Neural crest cell (in vitro differentiated cells): Measurements from ENCODE around the gene COL23A1. TPM values are rescaled to one million over a fixed set of nuclear protein-coding genes. Genes with fewer than 3 reads are reported as not detected.

Source experiments
- DNase-seq: peaks from one replicate; pipeline ENCODE4 v3.0.0; 2021; ENCODE audit warnings: low read depth, mixed read lengths, low spot score
- H3K27ac Mint-ChIP-seq: one replicate; pipeline ENCODE4 v1.8.0; 2021; ENCODE audit warnings: mild to moderate bottlenecking, mixed read lengths; ENCODE audit not compliant: unreplicated experiment
- H3K27me3 Mint-ChIP-seq: 2 replicates; pipeline ENCODE4 v1.8.0; 2021; ENCODE audit warnings: low read depth, mild to moderate bottlenecking, mixed read lengths
- H3K36me3 Mint-ChIP-seq: 2 replicates; pipeline ENCODE4 v1.8.0; 2021; ENCODE audit warnings: low read depth, mild to moderate bottlenecking, mixed read lengths
- H3K4me1 Mint-ChIP-seq: 2 replicates; pipeline ENCODE4 v1.8.0; 2021; ENCODE audit warnings: mixed read lengths
- H3K4me3 Mint-ChIP-seq: one replicate; pipeline ENCODE4 v1.8.0; 2021; ENCODE audit warnings: mild to moderate bottlenecking, mixed read lengths
- H3K9me3 Mint-ChIP-seq: 2 replicates; pipeline ENCODE4 v1.8.0; 2021; ENCODE audit warnings: mixed read lengths
- total RNA-seq: library from RNA; stranded (reverse); gene quantifications from 2 replicates; pipeline ENCODE4 v1.2.1, GENCODE V29; 2021
- TF ChIP-seq, protein P1 (sequence below): fragments of 200-600 bp; sonication (generic); conservative IDR thresholded peaks from 2 replicates; pipeline ENCODE4 v1.5.0; 2021; ENCODE audit warnings: antibody characterized with exemption, mild to moderate bottlenecking

The COL23A1 gene
- total RNA-seq, 1 donor from 2014 or later: 33.7 TPM

- DNase-seq: no peak
- Mint-ChIP-seq H3K36me3 (peaks cover 11% of the 10 kb centered on the region), H3K4me1 (peaks cover 26% of the 10 kb centered on the region), H3K4me3 (no peak overlapping the region), H3K27ac (no peak overlapping the region), H3K9me3 (no peaks in the 10 kb centered on the region), H3K27me3 (peaks cover 6% of the 10 kb centered on the region)
- TF ChIP-seq, protein P1, sequence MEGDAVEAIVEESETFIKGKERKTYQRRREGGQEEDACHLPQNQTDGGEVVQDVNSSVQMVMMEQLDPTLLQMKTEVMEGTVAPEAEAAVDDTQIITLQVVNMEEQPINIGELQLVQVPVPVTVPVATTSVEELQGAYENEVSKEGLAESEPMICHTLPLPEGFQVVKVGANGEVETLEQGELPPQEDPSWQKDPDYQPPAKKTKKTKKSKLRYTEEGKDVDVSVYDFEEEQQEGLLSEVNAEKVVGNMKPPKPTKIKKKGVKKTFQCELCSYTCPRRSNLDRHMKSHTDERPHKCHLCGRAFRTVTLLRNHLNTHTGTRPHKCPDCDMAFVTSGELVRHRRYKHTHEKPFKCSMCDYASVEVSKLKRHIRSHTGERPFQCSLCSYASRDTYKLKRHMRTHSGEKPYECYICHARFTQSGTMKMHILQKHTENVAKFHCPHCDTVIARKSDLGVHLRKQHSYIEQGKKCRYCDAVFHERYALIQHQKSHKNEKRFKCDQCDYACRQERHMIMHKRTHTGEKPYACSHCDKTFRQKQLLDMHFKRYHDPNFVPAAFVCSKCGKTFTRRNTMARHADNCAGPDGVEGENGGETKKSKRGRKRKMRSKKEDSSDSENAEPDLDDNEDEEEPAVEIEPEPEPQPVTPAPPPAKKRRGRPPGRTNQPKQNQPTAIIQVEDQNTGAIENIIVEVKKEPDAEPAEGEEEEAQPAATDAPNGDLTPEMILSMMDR: no peak
These were observed 35.2 kb downstream of the COL23A1 start for GRCh38 chr5:178555005-178555404.

GRCh38 chr5:178554311-178554710 lies 35.9 kb downstream of the COL23A1 start:
- no peak overlapping the region for H3K27ac Mint-ChIP-seq
- H3K9me3 Mint-ChIP-seq: no peaks in the 10 kb centered on the region
- TF ChIP-seq, protein P1: no peak
- no peak overlapping the region for H3K4me3 Mint-ChIP-seq
- H3K27me3 Mint-ChIP-seq: peaks cover 6% of the 10 kb centered on the region
- peaks cover 26% of the 10 kb centered on the region for H3K4me1 Mint-ChIP-seq
- no peak for DNase-seq
- H3K36me3 Mint-ChIP-seq: peaks cover 9% of the 10 kb centered on the region

DNA sequence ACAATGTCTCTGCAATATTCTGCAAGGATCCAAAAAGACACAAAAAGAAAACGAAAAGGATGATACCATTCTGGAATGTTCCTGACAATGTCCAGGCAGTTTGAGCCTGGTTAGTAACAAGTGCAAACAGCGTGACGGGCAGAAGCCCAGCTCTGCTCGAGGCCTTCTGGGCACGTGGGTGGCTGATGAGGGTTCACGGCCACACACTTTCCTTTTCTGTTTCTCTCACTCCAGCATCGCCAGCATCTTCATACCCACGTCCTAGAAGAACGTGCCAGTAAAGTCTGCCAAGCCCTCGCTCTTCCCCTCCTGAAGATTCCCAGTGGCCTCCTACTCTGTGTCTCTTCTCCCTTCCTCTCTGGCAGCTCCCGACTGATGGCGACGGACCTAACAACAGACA lies 36.7 kb downstream of the COL23A1 start:
- TF ChIP-seq, protein P1: no peak
- Mint-ChIP-seq H3K4me1 (peaks cover 28% of the 10 kb centered on the region), H3K9me3 (no peaks in the 10 kb centered on the region), H3K27ac (peak overlapping the region; percentile 68), H3K27me3 (peaks cover 7% of the 10 kb centered on the region), H3K36me3 (peaks cover 4% of the 10 kb centered on the region), H3K4me3 (no peak overlapping the region)
- no peak for DNase-seq

- Mint-ChIP-seq H3K4me3 (no peak overlapping the region), H3K27ac (no peak overlapping the region), H3K36me3 (peaks cover 4% of the 10 kb centered on the region), H3K27me3 (peaks cover 18% of the 10 kb centered on the region), H3K9me3 (no peaks in the 10 kb centered on the region), H3K4me1 (peaks cover 41% of the 10 kb centered on the region)
- TF ChIP-seq, protein P1: peak; percentile 21
- DNase-seq: no peak
These were observed 38.7 kb downstream of the COL23A1 start for GRCh38 chr5:178551468-178551867.

DNA sequence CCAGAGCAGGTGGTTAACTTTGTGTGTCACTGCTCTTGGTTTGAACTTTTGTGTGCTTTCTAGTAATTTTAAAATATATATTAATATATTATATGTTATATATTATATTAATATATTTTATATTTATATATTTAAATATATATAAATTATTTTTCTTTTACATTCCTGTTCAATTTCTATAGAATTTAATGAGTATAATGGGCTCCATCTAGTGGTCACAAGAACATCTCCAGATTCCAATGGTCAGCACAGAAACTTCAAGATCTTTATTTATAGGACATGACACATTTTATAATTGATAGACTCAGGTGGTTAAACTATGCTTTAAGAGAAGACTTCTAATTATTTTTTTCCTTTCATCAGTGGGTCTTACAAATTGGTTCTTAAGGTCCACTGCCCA lies 39.1 kb downstream of the COL23A1 start:
- Mint-ChIP-seq H3K27ac (no peak overlapping the region), H3K9me3 (no peaks in the 10 kb centered on the region), H3K4me3 (no peak overlapping the region), H3K4me1 (peaks cover 43% of the 10 kb centered on the region), H3K27me3 (peaks cover 22% of the 10 kb centered on the region), H3K36me3 (peaks cover 4% of the 10 kb centered on the region)
- DNase-seq: no peak
- TF ChIP-seq, protein P1: peak; percentile 71

DNA sequence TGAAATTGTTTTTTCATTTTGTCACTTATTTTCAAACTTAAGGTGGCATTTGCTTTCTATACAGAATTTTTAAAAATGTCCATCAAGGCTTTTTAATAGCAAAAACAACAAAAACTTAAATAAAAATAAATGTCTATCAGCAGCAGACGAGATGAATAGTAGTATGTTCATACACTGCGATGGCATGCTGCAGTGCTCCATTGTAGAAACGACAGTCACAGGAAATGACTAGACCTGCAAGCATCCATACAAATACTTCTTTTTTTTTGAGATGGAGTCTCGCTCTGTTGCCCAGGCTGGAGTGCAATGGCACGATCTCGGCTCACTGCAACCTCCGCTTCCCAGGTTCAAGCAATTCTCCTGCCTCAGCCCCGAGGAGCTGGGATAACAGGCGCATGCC lies 41.4 kb downstream of the COL23A1 start:
- Mint-ChIP-seq H3K4me1 (peaks cover 46% of the 10 kb centered on the region), H3K9me3 (no peaks in the 10 kb centered on the region), H3K36me3 (no peaks in the 10 kb centered on the region), H3K27me3 (peaks cover 29% of the 10 kb centered on the region), H3K27ac (no peak overlapping the region), H3K4me3 (peak overlapping the region; percentile 8)
- DNase-seq: no peak
- TF ChIP-seq, protein P1: no peak
